ENCODE data around the gene TNFSF10. TPM values are rescaled to one million over a fixed set of nuclear protein-coding genes. Genes with fewer than 3 reads are reported as not detected.
A peak's percentile ranks its signal among the peaks of the same experiment; 100 is the strongest.

Gene TNFSF10
- total and polyA plus RNA-seq, 9 of the 15 experiments (the other 6 are each of a cell fraction or from before 2014, with no cell fraction given), result 0.07 to 1.3 (median 0.27) TPM; not detected in 1

GRCh38 chr3:172511783-172512762 is 11.2 kb downstream of the TNFSF10 start (continued):
- no peak for TF ChIP-seq UBTF (IDR thresholded peaks at IDR 0.05; ENCODE audit: borderline replicate concordance in 1 of 2, low read depth in 2 of 2, low read length in 2 of 2)
- no peak for TF ChIP-seq ZNF140 (CRISPR knock-in tag; IDR thresholded peaks at IDR 0.05)
- TF ChIP-seq TBP (optimal IDR thresholded peaks at IDR 0.05; ENCODE audit: low read depth, low read length), result no peak
- TF ChIP-seq, protein P1, sequence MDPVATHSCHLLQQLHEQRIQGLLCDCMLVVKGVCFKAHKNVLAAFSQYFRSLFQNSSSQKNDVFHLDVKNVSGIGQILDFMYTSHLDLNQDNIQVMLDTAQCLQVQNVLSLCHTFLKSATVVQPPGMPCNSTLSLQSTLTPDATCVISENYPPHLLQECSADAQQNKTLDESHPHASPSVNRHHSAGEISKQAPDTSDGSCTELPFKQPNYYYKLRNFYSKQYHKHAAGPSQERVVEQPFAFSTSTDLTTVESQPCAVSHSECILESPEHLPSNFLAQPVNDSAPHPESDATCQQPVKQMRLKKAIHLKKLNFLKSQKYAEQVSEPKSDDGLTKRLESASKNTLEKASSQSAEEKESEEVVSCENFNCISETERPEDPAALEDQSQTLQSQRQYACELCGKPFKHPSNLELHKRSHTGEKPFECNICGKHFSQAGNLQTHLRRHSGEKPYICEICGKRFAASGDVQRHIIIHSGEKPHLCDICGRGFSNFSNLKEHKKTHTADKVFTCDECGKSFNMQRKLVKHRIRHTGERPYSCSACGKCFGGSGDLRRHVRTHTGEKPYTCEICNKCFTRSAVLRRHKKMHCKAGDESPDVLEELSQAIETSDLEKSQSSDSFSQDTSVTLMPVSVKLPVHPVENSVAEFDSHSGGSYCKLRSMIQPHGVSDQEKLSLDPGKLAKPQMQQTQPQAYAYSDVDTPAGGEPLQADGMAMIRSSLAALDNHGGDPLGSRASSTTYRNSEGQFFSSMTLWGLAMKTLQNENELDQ (CRISPR knock-in tag; IDR thresholded peaks at IDR 0.05; ENCODE audit: borderline replicate concordance), result no peak
- TF ChIP-seq NCOA4 (IDR thresholded peaks at IDR 0.05; ENCODE audit: partially characterized antibody), result no peak
- TF ChIP-seq, protein P2, sequence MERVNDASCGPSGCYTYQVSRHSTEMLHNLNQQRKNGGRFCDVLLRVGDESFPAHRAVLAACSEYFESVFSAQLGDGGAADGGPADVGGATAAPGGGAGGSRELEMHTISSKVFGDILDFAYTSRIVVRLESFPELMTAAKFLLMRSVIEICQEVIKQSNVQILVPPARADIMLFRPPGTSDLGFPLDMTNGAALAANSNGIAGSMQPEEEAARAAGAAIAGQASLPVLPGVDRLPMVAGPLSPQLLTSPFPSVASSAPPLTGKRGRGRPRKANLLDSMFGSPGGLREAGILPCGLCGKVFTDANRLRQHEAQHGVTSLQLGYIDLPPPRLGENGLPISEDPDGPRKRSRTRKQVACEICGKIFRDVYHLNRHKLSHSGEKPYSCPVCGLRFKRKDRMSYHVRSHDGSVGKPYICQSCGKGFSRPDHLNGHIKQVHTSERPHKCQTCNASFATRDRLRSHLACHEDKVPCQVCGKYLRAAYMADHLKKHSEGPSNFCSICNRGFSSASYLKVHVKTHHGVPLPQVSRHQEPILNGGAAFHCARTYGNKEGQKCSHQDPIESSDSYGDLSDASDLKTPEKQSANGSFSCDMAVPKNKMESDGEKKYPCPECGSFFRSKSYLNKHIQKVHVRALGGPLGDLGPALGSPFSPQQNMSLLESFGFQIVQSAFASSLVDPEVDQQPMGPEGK (CRISPR knock-in tag; IDR thresholded peaks at IDR 0.05; ENCODE audit: borderline replicate concordance), result no peak
- TF ChIP-seq SMAD4 (CRISPR knock-in tag; conservative IDR thresholded peaks at IDR 0.05), result 0 out of 2 replicates have a peak, but pooled peaks have one; percentile 18
- TF ChIP-seq FOXP1 (CRISPR knock-in tag; IDR thresholded peaks at IDR 0.05), result no peak
- TF ChIP-seq SPI1 (IDR thresholded peaks at IDR 0.05; ENCODE audit: borderline replicate concordance, low read depth, low read length), result peak; percentile 89
- TF ChIP-seq STAG1 (CRISPR knock-in tag; IDR thresholded peaks at IDR 0.05; ENCODE audit: borderline replicate concordance), result no peak
- TF ChIP-seq ZKSCAN8 (CRISPR knock-in tag; IDR thresholded peaks at IDR 0.05), result no peak
- TF ChIP-seq EZH2 (IDR thresholded peaks at IDR 0.05; ENCODE audit: borderline replicate concordance, low read depth, low read length), result no peak
- TF ChIP-seq MIER1 (IDR thresholded peaks at IDR 0.05; ENCODE audit: low read depth), result no peak
- TF ChIP-seq MTF1 (CRISPR knock-in tag; IDR thresholded peaks at IDR 0.05; ENCODE audit: borderline replicate concordance), result no peak
- no peak for TF ChIP-seq ZC3H8 (IDR thresholded peaks at IDR 0.05)

Data from K562 (cell line).